ENCODE data around the gene FAAH2.
"Not testable (repeated sequence)": the region's sequence is repeated elsewhere in the genome, so short reads cannot be mapped to it uniquely, and the experiment has no call there.

Gene FAAH2

DNA sequence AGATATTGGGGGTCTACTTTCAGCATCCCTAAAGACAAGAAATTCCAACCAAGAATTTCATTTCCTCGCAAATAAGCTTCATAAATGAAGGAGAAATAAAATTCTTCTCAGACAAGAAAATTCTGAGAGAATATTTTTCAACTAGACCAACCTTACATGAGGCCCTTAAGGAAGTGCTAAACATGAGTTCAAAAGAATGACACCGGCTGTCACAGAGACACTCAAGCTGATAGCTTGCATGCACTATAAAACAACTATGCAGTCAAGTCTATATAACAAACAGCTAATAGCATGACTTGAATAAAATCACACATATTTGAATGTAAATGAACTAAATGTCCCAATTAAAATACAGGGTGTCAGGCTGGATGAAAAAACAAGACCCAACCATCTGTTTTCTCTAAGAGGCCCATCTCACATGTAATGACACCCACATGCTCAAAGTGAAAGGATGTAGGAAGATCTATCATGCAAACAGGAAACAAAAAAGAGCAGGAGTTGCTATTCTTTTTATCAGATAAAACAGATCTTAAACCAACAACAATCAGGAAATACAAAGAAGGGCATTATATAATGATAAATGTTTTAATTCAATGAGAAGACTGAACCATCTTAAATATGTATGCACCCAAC lies 27.2 kb downstream of the FAAH2 start:
- TF ChIP-seq, protein P1, sequence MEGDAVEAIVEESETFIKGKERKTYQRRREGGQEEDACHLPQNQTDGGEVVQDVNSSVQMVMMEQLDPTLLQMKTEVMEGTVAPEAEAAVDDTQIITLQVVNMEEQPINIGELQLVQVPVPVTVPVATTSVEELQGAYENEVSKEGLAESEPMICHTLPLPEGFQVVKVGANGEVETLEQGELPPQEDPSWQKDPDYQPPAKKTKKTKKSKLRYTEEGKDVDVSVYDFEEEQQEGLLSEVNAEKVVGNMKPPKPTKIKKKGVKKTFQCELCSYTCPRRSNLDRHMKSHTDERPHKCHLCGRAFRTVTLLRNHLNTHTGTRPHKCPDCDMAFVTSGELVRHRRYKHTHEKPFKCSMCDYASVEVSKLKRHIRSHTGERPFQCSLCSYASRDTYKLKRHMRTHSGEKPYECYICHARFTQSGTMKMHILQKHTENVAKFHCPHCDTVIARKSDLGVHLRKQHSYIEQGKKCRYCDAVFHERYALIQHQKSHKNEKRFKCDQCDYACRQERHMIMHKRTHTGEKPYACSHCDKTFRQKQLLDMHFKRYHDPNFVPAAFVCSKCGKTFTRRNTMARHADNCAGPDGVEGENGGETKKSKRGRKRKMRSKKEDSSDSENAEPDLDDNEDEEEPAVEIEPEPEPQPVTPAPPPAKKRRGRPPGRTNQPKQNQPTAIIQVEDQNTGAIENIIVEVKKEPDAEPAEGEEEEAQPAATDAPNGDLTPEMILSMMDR (IDR thresholded peaks at IDR 0.05; ENCODE audit: low read depth, low read length), result no peak
- in situ Hi-C loops (cut with HindIII; ENCODE audit: low sequenced_read_pairs), result no loop called here
- H3K4me3 ChIP-seq (ENCODE audit: low read depth, low read length), result no peak overlapping the region
- no peak for DNase-seq (ENCODE audit: low read depth, low spot score)

DNA sequence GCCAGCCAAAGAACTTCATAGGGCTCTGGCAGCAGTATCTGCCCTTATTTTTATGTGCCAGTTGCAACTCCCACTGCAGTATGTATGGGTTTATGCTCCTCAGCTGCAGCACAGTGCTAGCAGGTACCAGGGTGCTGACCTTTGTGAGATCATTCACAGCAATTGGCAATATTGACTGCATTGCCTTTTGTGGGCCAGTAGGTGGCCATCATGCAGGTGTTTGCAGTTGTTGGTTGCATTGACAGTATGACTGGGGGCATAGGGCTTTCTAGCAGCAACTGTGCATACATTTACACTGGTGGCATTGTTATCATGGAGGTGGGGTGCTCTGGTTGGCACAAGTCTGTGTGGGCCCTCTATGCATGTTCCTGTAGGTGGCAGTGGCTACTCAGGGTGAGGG lies 42.5 kb downstream of the FAAH2 start:
- TF ChIP-seq, protein P1 (IDR thresholded peaks at IDR 0.05; ENCODE audit: low read depth, low read length), result no peak
- in situ Hi-C loops (cut with HindIII; ENCODE audit: low sequenced_read_pairs), result no loop called here
- no peak for DNase-seq (ENCODE audit: low read depth, low spot score)
- H3K4me3 ChIP-seq (ENCODE audit: low read depth, low read length), result no peak overlapping the region

DNA sequence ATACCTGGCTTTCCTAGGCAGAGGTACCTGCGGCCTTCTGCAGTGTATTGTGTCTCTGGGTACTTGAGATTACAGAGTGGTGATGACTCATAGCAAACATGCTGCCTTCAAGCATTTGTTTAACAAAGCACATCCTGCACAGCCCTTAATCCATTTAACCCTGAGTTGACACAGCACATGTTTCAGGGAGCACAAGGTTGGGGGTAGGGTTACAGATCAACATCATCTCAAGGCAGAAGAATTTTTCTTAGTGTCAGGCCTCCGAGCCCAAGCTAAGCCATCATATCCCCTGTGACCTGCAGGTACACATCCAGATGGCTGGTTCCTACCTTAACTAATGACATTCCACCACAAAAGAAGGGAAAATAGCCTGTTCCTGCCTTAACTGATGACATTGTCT lies 49.3 kb downstream of the FAAH2 start:
- DNase-seq (ENCODE audit: low read depth, low spot score); in situ Hi-C loops (cut with HindIII; ENCODE audit: low sequenced_read_pairs); H3K4me3 ChIP-seq (ENCODE audit: low read depth, low read length): not testable (repeated sequence)

DNA sequence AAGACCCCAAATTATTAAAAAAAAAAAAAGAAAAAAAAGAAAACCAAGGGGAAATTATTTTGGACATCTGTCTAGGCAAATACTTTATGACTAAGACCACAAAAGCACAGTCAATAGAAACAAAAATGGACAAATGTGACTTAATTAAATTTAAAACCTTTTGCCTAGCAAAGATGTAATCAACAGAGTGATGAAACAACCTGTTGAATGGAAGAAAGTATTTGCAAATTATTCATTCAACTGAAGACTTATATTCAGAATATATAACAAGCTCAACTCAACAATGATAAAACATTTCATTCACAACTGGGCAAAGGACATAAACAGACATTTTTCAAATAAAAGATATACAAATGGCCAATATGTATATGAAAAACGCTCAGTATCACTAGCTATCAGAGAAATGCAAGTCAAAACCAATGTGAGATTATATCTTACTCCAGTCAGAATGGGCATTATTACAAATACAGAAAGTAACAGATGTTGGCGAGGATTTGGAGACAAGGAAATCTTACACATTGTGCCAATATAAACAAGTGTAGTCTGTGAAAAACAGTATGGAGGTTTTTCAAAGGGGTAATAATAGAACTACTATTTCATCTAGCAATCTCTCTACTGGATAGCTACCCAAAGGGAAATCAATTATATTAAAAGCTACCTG lies 67.1 kb downstream of the FAAH2 start:
- no peak overlapping the region for H3K4me3 ChIP-seq (ENCODE audit: low read depth, low read length)
- TF ChIP-seq, protein P1 (IDR thresholded peaks at IDR 0.05; ENCODE audit: low read depth, low read length), result no peak
- no peak for DNase-seq (ENCODE audit: low read depth, low spot score)
- in situ Hi-C loops (cut with HindIII; ENCODE audit: low sequenced_read_pairs), result no loop called here

DNA sequence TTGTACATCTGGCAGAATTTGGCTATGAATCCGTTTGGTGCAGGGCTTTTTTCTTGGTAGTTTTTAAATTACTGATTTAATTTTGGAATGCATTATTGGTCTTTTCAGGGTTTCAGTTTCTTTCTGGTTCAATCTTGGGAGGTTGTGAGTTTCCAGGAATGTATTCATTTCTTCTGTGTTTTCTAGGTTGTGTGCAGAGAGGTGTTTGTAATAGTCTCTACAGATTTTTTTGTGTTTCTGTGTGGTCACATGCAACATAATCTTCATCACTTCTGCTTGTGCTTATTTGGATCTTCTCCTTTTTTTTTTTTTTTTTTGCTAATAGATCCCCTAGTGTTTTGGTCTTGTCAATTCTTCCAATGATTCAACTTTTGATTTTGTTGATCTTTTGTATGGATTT lies 77.6 kb downstream of the FAAH2 start:
- DNase-seq (ENCODE audit: low read depth, low spot score), result no peak
- H3K4me3 ChIP-seq (ENCODE audit: low read depth, low read length), result no peak overlapping the region
- in situ Hi-C loops (cut with HindIII; ENCODE audit: low sequenced_read_pairs), result no loop called here
- TF ChIP-seq, protein P1 (IDR thresholded peaks at IDR 0.05; ENCODE audit: low read depth, low read length), result no peak

DNA sequence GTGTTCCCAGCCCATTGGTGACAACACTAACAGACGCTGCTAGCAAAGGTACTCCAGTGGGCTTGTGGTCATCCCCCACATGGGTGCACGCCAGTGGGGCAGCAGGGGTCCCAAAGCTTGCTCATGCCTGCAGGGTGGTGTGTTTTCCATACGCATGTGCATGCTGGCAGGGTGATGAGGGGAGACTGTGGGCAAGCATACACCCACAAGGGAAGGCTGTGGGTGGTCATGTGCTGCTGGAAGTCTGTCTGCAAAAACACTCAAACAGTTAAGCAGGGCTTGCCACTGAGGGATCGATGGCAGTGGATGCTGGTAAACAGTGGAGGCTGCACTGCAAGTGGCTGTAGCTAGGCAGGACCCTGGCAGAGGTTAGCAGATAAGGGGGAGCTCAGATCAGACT lies 79.9 kb downstream of the FAAH2 start:
- no peak for DNase-seq (ENCODE audit: low read depth, low spot score)
- TF ChIP-seq, protein P1 (IDR thresholded peaks at IDR 0.05; ENCODE audit: low read depth, low read length), result no peak
- no peak overlapping the region for H3K4me3 ChIP-seq (ENCODE audit: low read depth, low read length)
- in situ Hi-C loops (cut with HindIII; ENCODE audit: low sequenced_read_pairs), result no loop called here

DNA sequence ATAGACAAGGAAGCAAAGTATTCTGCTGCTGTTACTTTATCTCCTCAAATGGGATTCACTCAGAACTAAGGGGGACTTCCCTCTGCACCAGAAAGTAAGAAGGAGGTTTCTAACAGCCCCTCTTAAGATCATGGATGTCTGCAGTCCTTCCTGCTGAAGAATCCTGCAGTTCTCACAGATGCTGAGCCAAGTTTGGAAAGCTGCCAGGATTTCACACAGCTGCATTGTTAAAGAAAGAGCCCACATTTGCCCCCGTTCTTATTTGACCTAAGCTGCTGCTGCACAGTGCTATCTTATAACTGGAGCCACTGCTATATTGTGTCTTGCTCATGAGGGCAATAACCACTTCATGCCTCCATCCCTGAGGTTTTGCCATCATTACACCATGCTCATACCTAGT lies 81.1 kb downstream of the FAAH2 start:
- in situ Hi-C loops (cut with HindIII; ENCODE audit: low sequenced_read_pairs), result no loop called here
- H3K4me3 ChIP-seq (ENCODE audit: low read depth, low read length), result no peak overlapping the region
- DNase-seq (ENCODE audit: low read depth, low spot score), result no peak
- TF ChIP-seq, protein P1 (IDR thresholded peaks at IDR 0.05; ENCODE audit: low read depth, low read length), result no peak

All from astrocyte of the spinal cord (primary cell).